Transverse colon (tissue), 4 donors: ENCODE measurements around the gene STAT3. TPM values are rescaled to one million over a fixed set of nuclear protein-coding genes. Genes with fewer than 3 reads are reported as not detected.

Source experiments
- DNase-seq: peaks from one replicate; pipeline ENCODE4 v3.0.0-alpha.2; 2019
- H3K27ac ChIP-seq, 4 donors: fragments of 200-600 bp; sonication (generic); 2 replicates each; pipeline ENCODE4 v1.5.1; 2016 to 2018; ENCODE audit warnings: inconsistent platforms in 4 of 4
- H3K27me3 ChIP-seq: fragments of 200-600 bp; sonication (generic); 2 replicates; pipeline ENCODE4 v1.5.1; 2017; ENCODE audit warnings: inconsistent platforms
- H3K36me3 ChIP-seq, 4 donors: fragments of 200-600 bp; sonication (generic); 2 replicates each; pipeline ENCODE4 v1.5.1; 2017 to 2019; ENCODE audit warnings: inconsistent platforms in 4 of 4
- H3K4me1 ChIP-seq, 4 donors: fragments of 200-600 bp; sonication (generic); 2 replicates each; pipeline ENCODE4 v1.5.1; 2017 to 2020; ENCODE audit warnings: inconsistent platforms in 4 of 4
- H3K4me3 ChIP-seq, 4 donors: fragments of 200-600 bp; sonication (generic); 1 replicate in 1 of 4; 2 replicates in 3 of 4; pipeline versions ENCODE4 v1.5.1 to v1.6.1; 2017 to 2019; ENCODE audit warnings: inconsistent platforms in 4 of 4
- H3K9me3 ChIP-seq, 2 donors: fragments of 200-600 bp; sonication (generic); 2 replicates each; pipeline ENCODE4 v1.5.1; 2017 to 2019; ENCODE audit warnings: inconsistent platforms in 2 of 2
- CTCF ChIP-seq, 5 experiments: fragments of 200-600 bp in 3 of 5; fragments of 450-650 bp in 2 of 5; sonication (generic) in 3 of 5; IDR thresholded peaks; 1 replicate in 2 of 5; 2 replicates in 3 of 5; pipeline ENCODE4 v1.5.1; 2016 to 2017; ENCODE audit warnings: antibody characterized with exemption in 5 of 5, inconsistent platforms in 3 of 5, mild to moderate bottlenecking in 2 of 5, moderate library complexity in 1 of 5
- EP300 ChIP-seq: sonication (generic); formaldehyde crosslinking; IDR thresholded peaks from one replicate; pipeline ENCODE4 v1.6.1; 2017; ENCODE audit warnings: antibody characterized with exemption, low read depth
- POLR2A ChIP-seq: fragments of 450-650 bp; IDR thresholded peaks from one replicate; pipeline ENCODE4 v1.6.1; 2016; ENCODE audit warnings: antibody characterized with exemption, mild to moderate bottlenecking, moderate library complexity
- POLR2AphosphoS5 ChIP-seq, 3 donors: sonication (generic); formaldehyde crosslinking; IDR thresholded peaks; one replicate each; pipeline ENCODE4 v1.6.1; 2016; ENCODE audit warnings: antibody characterized with exemption in 3 of 3
- WGBS, 2 donors: methylation state at CpG; one replicate each; pipeline ENCODE4 v1.1.5; 2018; ENCODE audit warnings: low coverage in 1 of 2; 5-methylcytosine and 5-hydroxymethylcytosine counted together
- in situ Hi-C, 4 donors: fragments of 200-750 bp; cut with MboI; loops; one replicate each; pipeline versions ENCODE4 v1.15.0 to v1.15.1; 2017; ENCODE audit warnings: low sequenced_read_pairs in 3 of 4, low pct_ligation_motif_present in 1 of 4, low pct_unique_long_range_greater_than_20kb in 1 of 4
- intact Hi-C: fragments of 100-400 bp; cut with DNase I; formaldehyde crosslinking; loops from one replicate; pipeline ENCODE4 v1.15.1; 2023; ENCODE audit warnings: low total_unique reads
- total RNA-seq, 4 donors: library from RNA; depleted of rRNA; stranded (reverse); fragments of >200 nt; gene quantifications; one replicate each; pipeline ENCODE4 v1.1.0, GENCODE V29; 2016

The STAT3 gene
- total RNA-seq, 4 donors from 2014 or later, result 110 to 156 (median 130) TPM

GRCh38 chr17:42311240-42312034, 76.8 kb downstream of the STAT3 start:
- 48 to 67% methylated on average over 6 to 19 of the region's 19 CpGs for WGBS, 2 donors

GRCh38 chr17:42310787-42311215, 77.4 kb downstream of the STAT3 start:
- H3K36me3 ChIP-seq, result peaks cover 0 to 10% (median 4%) of the 10 kb centered on the region in 4 donors

More at GRCh38 chr17:42311240-42312034, 76.8 kb downstream of the STAT3 start:
- no peaks in the 10 kb centered on the region for H3K9me3 ChIP-seq
- peak; percentile 78 for DNase-seq
- no peak overlapping the region for H3K4me3 ChIP-seq
- H3K4me1 ChIP-seq, result peaks cover 12 to 26% (median 21%) of the 10 kb centered on the region in 4 donors
- H3K27me3 ChIP-seq, result no peaks in the 10 kb centered on the region
- intact Hi-C loops, result no loop called here
- H3K36me3 ChIP-seq, result peaks cover 0 to 17% (median 7%) of the 10 kb centered on the region in 4 donors
- peak overlapping the region; percentile 82 to 93 (median 88) for H3K27ac ChIP-seq
- peak; percentile 66 to 78 (median 70) for TF ChIP-seq POLR2AphosphoS5 (IDR thresholded peaks at IDR 0.05)
- no peak for TF ChIP-seq EP300
- in situ Hi-C loops, result loop anchor here in 1 of 4 donors (25.0 kb wide), 1 partner anchor 201 kb away; no protein-coding TSS in a partner anchor

GRCh38 chr17:42309986-42310786, 78.1 kb downstream of the STAT3 start:
- DNase-seq, result no peak
- TF ChIP-seq EP300, result no peak
- peak in 1 of 3 donors; percentile 12 for TF ChIP-seq POLR2AphosphoS5 (IDR thresholded peaks at IDR 0.05)
- H3K9me3 ChIP-seq, result no peaks in the 10 kb centered on the region
- no peaks in the 10 kb centered on the region for H3K27me3 ChIP-seq
- intact Hi-C loops (no loop called here), in situ Hi-C loops (loop anchor here in 1 of 4 donors (25.0 kb wide), 1 partner anchor 202 kb away; no protein-coding TSS in a partner anchor)
- peaks cover 0 to 4% (median 1%) of the 10 kb centered on the region in 4 donors for H3K36me3 ChIP-seq
- no peak overlapping the region for H3K4me3 ChIP-seq
- H3K27ac ChIP-seq, result peak overlapping the region in 3 of 4 donors; percentile 88 to 93 (median 88)
- 60 to 78% methylated on average over 2 to 19 of the region's 19 CpGs for WGBS, 2 donors
- H3K4me1 ChIP-seq, result peaks cover 12 to 26% (median 21%) of the 10 kb centered on the region in 4 donors

More at GRCh38 chr17:42310787-42311215, 77.4 kb downstream of the STAT3 start:
- in situ Hi-C loops (loop anchor here in 1 of 4 donors (25.0 kb wide), 1 partner anchor 202 kb away; no protein-coding TSS in a partner anchor), intact Hi-C loops (no loop called here)
- TF ChIP-seq POLR2AphosphoS5 (IDR thresholded peaks at IDR 0.05), result peak in 1 of 3 donors; percentile 1
- TF ChIP-seq EP300, result no peak
- Histone ChIP-seq H3K27me3 (no peaks in the 10 kb centered on the region), H3K4me3 (no peak overlapping the region), H3K4me1 (peaks cover 12 to 26% (median 21%) of the 10 kb centered on the region in 4 donors), H3K9me3 (no peaks in the 10 kb centered on the region), H3K27ac (peak overlapping the region; percentile 82 to 93 (median 88))
- 59 to 60% methylated on average over 1 to 9 of the region's 9 CpGs for WGBS, 2 donors
- no peak for DNase-seq

- 91% methylated on average over 9 of the region's 9 CpGs; no CpG with 5 or more reads in 1 of the 2 donors for whole genome bisulfite sequencing, 2 donors
- H3K9me3 ChIP-seq, result no peaks in the 10 kb centered on the region
- H3K27me3 ChIP-seq, result no peaks in the 10 kb centered on the region
- intact Hi-C loops (no loop called here), in situ Hi-C loops (loop anchor here in 1 of 4 donors (25.0 kb wide), 1 partner anchor 203 kb away; no protein-coding TSS in a partner anchor)
- no peak for TF ChIP-seq POLR2A
- TF ChIP-seq POLR2AphosphoS5 (IDR thresholded peaks at IDR 0.05), result no peak
- no peak for TF ChIP-seq CTCF (IDR thresholded peaks at IDR 0.05)
- no peak for TF ChIP-seq EP300
- peak overlapping the region in 2 of 4 donors; percentile 17 to 93 for H3K27ac ChIP-seq
- no peak overlapping the region for H3K4me3 ChIP-seq
- DNase-seq, result no peak
- H3K4me1 ChIP-seq, result peaks cover 12 to 26% (median 21%) of the 10 kb centered on the region in 4 donors
- peaks cover 0 to 6% (median under 1%) of the 10 kb centered on the region in 4 donors for H3K36me3 ChIP-seq
Observed at GRCh38 chr17:42309142-42309541, 79.1 kb downstream of the STAT3 start.

GRCh38 chr17:42308446-42308845, 79.8 kb downstream of the STAT3 start:
- in situ Hi-C loops, result loop anchor here in 1 of 4 donors (25.0 kb wide), 1 partner anchor 204 kb away; no protein-coding TSS in a partner anchor
- H3K27ac ChIP-seq, result peak overlapping the region in 1 of 4 donors; percentile 93
- intact Hi-C loops, result no loop called here

More at GRCh38 chr17:42308446-42308845, 79.8 kb downstream of the STAT3 start:
- TF ChIP-seq EP300, result no peak
- TF ChIP-seq POLR2AphosphoS5 (IDR thresholded peaks at IDR 0.05), result no peak
- no peak for TF ChIP-seq CTCF (IDR thresholded peaks at IDR 0.05)
- TF ChIP-seq POLR2A, result no peak
- no peak for DNase-seq
- no peak overlapping the region for H3K4me3 ChIP-seq
- H3K9me3 ChIP-seq, result no peaks in the 10 kb centered on the region
- H3K4me1 ChIP-seq, result peaks cover 12 to 26% (median 21%) of the 10 kb centered on the region in 4 donors
- peaks cover 0 to 9% (median 3%) of the 10 kb centered on the region in 4 donors for H3K36me3 ChIP-seq
- no peaks in the 10 kb centered on the region for H3K27me3 ChIP-seq
- whole genome bisulfite sequencing, 2 donors, result 77% methylated on average over 7 of the region's 7 CpGs; no CpG with 5 or more reads in 1 of the 2 donors
